ENCODE measurements around the gene DMRT2.
A peak's percentile ranks its signal among the peaks of the same experiment; 100 is the strongest.

Gene DMRT2

DNA sequence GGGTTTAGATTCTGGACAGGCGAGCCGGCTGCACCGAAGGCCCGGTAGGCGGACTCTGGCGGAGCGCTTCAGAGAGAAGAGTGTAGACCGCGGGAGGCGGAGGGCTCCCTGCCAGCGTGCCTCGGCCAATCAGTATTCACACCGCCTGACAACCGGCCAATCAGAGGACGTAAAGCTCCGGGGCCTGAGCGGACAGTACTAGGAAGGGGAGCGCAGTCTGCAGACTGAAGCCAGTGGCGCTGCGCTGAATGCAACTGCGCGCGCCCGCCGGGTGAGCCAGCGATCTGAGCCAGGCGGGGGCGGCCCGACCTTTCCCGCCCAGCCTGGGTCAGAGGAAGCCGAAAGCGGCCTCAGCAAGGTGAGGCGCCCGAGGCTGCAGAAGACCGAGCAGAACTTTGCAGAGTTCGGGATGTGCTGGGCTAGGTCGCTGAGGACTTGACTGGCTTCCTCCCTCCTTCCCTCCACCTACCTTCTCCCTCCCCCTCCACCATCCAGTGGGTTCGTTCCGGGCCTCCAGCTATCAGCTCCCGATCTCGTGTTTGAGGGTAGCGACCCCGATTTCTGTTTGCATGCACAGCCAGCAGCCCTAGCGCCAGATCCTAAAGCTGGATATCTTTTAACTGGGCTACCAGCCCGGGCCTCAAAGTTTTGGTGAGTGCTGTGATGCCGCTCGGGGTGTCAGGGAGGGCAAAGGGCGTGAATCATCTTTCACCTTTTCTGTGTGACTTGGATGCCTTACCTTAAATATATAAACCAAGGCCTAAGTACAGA lies at the start of gene DMRT2:
DMRT2 (plus strand) TSS at position 233 of the 771 bp plus-strand sequence. CDS start 1,257 bp downstream, outside the sequence.
- H3K4me3 ChIP-seq (replicated peaks; ENCODE audit: low read depth, low read length) = no peak within 1 kb of the TSS
- DNase-seq (ENCODE audit: low read depth) = peak; percentile 70

GRCh38 chr9:1001838-1002237 lies 48.3 kb upstream of the DMRT2 start:
- DNase-seq (ENCODE audit: low read depth) = no peak
- TF ChIP-seq, protein P1, sequence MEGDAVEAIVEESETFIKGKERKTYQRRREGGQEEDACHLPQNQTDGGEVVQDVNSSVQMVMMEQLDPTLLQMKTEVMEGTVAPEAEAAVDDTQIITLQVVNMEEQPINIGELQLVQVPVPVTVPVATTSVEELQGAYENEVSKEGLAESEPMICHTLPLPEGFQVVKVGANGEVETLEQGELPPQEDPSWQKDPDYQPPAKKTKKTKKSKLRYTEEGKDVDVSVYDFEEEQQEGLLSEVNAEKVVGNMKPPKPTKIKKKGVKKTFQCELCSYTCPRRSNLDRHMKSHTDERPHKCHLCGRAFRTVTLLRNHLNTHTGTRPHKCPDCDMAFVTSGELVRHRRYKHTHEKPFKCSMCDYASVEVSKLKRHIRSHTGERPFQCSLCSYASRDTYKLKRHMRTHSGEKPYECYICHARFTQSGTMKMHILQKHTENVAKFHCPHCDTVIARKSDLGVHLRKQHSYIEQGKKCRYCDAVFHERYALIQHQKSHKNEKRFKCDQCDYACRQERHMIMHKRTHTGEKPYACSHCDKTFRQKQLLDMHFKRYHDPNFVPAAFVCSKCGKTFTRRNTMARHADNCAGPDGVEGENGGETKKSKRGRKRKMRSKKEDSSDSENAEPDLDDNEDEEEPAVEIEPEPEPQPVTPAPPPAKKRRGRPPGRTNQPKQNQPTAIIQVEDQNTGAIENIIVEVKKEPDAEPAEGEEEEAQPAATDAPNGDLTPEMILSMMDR (IDR thresholded peaks at IDR 0.05; ENCODE audit: low read length, missing control alignments) = no peak

More for the DNA sequence above, at the start of gene DMRT2:
- TF ChIP-seq, protein P1 (IDR thresholded peaks at IDR 0.05; ENCODE audit: low read length, missing control alignments) = no peak

DNA sequence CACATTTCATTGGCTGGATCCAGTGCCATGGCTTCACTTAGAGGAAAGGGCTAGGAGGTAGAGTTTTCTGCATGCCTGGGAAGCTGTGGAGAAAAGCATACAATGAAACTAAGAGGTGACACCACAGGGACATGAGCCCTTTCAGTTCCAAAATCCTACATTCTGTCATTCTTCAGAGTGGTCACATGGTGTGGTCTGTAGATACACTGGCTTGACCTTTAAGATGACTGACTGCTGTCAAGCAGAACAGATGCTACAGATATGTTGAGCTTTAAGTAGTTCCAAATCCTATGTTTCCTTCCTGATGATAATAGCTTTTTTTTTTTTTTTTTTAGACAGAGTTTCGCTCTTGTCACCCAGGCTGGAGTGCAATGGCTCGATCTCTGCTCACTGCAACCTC lies 47.5 kb upstream of the DMRT2 start:
- no peak for DNase-seq (ENCODE audit: low read depth)
- TF ChIP-seq, protein P1 (IDR thresholded peaks at IDR 0.05; ENCODE audit: low read length, missing control alignments) = no peak
- H3K4me3 ChIP-seq (replicated peaks; ENCODE audit: low read depth, low read length) = no peak overlapping the region

More at GRCh38 chr9:1001838-1002237, 48.3 kb upstream of the DMRT2 start:
- no peak overlapping the region for H3K4me3 ChIP-seq (replicated peaks; ENCODE audit: low read depth, low read length)

- no peak overlapping the region for H3K4me3 ChIP-seq (replicated peaks; ENCODE audit: low read depth, low read length)
- TF ChIP-seq, protein P1 (IDR thresholded peaks at IDR 0.05; ENCODE audit: low read length, missing control alignments) = peak; percentile 59
- peak; percentile 58 for DNase-seq (ENCODE audit: low read depth)
These were observed 45.0 kb upstream of the DMRT2 start for GRCh38 chr9:1005043-1005667.

DNA sequence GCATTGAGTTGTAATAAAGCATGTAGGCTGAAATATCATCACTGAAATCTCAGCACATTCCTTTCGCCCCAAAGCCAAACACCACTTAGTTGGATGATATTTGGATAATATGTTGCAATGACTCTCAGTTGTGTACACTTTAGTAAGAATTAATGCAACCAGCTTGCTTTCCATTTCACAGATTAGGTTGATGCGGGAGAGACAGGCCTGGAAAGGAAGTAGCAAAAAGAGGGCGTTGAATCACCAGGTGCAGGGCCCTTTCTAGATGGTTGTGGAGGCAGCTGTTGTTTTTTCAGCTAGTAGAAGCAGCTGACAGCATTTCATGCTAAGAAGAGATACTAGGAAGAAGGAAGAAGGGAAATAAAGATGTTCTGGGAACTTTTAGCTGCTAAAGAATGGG lies 42.8 kb upstream of the DMRT2 start:
- H3K4me3 ChIP-seq (replicated peaks; ENCODE audit: low read depth, low read length) = no peak overlapping the region
- DNase-seq (ENCODE audit: low read depth) = no peak
- TF ChIP-seq, protein P1 (IDR thresholded peaks at IDR 0.05; ENCODE audit: low read length, missing control alignments) = no peak

GRCh38 chr9:1008216-1008615 lies 41.9 kb upstream of the DMRT2 start:
- H3K4me3 ChIP-seq (replicated peaks; ENCODE audit: low read depth, low read length) = no peak overlapping the region
- peak; percentile 7 for DNase-seq (ENCODE audit: low read depth)
- TF ChIP-seq, protein P1 (IDR thresholded peaks at IDR 0.05; ENCODE audit: low read length, missing control alignments) = no peak
